Muscle of back (tissue), 11 donors: ENCODE measurements around the gene NAXD. TPM values are rescaled to one million over a fixed set of nuclear protein-coding genes. Genes with fewer than 3 reads are reported as not detected.
"Not testable (repeated sequence)": the region's sequence is repeated elsewhere in the genome, so short reads cannot be mapped to it uniquely, and the experiment has no call there.

Source experiments
- DNase-seq, 3 donors: peaks; one replicate each; pipeline versions ENCODE4 v3.0.0 to v3.0.0-alpha.2; 2013
- polyA plus RNA-seq, 10 donors: library from polyadenylated mRNA; unstranded; fragments of 120-200 nt; gene quantifications; one replicate each; pipeline ENCODE4 v1.2.1, GENCODE V29; 2013; ENCODE audit not compliant: insufficient read length in 10 of 10

Gene NAXD
- polyA plus RNA-seq, 10 donors, result 24.3 to 30.1 (median 27.2) TPM

DNA sequence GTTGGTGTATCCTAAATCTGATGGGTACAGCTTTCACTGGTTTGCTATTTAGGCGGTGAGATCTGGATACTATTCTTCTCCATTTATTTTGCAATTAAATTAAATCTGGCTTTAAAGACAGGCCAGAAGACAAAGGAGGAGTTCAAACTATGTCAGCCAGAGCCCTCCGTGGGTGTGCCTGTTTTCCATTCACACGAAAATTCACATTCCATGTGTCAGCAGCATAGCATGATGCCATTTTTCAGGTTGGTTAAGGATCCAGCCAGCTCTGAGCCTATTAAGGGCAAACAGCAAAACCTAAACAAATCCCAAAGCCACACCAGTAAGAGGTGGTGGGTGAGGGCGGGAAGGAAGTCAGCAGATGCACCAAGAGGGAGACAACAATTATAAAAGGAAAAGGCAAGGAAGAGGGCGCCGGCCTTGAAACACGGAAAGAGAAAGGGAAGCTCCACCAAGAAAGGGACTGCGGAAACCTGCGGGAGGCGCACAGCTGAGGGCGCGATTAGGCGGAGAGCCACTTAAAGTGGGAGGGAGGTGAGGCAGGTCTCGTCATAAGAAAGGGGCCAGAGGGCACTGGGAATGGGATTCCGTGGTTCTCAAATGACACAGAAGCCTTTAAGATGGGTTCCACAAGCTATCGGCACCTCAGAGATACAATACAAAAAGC is 47.6 kb downstream of the NAXD start:
- DNase-seq, result no peak

DNA sequence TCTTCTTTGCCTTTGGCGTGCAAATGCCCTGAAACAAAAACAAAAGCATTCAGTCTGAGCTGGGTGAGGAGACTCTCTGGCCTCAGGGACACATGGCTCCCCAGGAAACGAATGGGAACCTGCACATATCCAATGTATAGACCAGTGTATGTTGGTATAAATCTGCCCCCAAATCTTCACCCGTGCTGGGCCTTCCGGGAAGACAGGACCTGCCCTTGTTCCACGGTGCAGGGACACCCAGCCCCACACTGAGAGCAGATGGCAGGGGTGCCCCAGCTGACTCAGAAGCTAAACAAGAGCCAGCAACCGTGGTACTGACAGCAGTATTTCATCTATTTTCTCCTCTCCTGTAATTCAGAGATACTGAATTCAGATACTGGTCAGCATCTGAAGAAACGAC is 48.1 kb downstream of the NAXD start:
- DNase-seq, result no peak

DNA sequence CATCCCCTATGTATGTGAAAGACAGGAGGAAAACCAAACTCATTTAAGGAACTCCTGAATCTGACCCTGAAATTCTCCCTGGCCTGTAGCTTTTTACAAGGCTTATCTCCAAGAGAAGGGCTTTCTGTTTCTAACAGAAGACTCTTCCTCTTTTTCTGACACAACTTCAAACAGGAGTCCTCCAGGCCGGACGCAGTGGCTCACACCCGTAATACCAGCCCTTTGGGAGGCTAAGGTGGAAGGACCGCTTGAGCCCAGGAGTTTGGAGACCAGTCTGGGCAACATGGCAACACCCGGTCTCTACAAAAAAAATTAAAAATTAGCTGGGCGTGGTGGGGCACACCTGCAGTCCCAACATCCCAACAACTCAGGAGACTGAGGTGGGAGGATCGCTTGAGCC is 48.7 kb downstream of the NAXD start:
- DNase-seq, result no peak

DNA sequence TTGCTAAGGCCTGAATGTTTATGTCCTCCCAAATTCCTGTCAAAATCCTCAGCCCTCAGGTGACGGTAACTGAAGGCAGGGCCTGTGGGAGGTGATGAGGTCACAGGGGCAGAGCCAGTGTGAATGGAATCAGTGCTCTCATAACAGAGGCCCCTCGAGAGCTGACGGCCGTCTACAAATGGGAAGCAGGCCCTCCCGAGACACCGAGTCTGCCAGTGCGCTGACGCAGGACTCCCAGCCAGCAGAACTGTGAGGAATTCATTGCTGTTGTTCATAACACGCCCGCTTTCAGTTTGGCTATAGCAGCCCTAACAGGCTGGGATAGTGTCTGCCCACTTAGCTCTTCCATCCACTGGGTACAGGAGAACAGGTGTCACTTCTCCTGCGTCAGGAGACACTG is 49.3 kb downstream of the NAXD start:
- DNase-seq, result no peak

DNA sequence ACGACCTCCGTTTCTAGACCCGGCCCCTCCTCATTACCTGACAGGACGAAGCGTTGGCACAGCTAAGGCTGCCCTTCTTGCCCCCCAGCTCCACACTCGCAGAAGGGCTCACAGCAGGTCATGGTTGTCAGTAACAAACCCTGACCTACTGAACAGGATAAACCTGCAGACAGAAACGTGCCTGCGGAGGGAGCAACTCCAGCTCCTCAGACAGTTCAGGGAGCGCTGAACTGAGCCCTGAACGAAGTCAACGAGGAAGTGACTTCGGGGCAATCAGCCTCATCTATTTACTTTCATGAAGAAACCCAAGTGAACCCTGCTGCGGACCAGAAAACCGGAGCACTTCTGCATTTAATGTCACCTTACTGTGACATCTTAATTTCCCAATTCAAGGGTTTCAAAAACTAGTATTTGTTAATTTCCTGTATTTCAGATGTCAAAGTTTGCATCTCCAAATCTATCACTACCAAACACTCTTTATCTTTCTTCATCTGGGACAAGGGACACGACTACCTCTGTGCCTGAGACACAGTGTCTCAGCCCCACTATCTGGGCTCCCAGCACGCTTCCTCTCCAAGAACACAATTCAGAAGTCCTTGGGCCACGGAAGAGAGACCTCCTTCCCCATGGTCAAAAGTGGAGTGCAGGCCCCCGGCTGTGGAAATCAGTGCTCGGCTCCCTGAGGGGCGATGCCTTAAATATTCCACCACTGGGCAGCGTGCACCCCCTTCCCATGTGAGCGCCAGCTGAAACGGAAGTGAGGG is 50.3 kb downstream of the NAXD start:
- no peak for DNase-seq

DNA sequence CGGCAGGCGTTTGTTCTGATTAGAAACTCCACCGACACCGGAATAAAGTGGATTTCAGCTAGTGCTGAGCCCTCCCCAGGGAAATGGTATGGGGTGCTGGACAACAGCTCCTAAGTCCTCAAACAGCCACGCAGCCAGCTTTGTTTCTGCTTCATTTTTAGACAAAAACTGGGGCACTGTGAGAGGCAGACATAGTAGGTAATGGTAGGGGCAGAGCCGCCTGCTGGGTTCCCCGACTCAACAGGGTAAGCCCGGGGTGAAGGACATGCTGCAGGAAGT is 50.8 kb downstream of the NAXD start:
- no peak for DNase-seq

DNA sequence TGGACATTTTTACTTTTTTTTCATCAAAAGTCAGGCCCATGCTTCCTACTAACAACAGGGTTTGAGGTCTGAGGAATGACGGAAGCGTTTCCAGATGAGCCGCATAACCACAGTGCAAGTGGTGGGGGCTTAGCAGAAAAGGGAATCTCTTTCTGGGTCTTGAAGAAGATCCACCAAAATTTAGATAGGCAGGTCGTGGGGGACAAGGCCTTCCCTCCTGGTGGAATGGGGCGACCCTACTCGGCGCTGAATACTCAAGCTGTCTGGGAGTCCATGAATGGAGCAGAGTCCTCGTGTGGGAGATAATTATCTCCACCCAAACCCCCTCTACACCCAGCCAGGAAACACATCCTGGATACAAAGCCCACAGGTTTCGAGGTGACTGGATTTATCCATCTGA is 53.7 kb downstream of the NAXD start:
- no peak for DNase-seq

DNA sequence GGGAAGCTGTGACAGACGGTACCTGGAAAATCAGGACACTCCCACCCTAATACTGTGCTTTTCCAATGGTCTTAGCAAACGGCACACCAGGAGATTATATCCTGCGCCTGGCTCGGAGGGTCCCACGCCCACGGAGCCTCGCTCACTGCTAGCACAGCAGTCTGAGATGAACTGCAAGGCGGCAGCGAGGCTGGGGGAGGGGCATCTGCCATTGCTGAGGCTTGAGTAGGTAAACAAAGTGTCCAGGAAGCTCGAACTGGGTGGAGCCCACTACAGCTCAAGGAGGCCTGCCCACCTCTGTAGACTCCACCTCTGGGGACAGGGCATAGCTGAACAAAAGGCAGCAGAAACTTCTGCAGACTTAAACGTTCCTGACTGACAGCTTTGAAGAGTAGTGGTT is 54.5 kb downstream of the NAXD start:
- DNase-seq, result not testable (repeated sequence)

DNA sequence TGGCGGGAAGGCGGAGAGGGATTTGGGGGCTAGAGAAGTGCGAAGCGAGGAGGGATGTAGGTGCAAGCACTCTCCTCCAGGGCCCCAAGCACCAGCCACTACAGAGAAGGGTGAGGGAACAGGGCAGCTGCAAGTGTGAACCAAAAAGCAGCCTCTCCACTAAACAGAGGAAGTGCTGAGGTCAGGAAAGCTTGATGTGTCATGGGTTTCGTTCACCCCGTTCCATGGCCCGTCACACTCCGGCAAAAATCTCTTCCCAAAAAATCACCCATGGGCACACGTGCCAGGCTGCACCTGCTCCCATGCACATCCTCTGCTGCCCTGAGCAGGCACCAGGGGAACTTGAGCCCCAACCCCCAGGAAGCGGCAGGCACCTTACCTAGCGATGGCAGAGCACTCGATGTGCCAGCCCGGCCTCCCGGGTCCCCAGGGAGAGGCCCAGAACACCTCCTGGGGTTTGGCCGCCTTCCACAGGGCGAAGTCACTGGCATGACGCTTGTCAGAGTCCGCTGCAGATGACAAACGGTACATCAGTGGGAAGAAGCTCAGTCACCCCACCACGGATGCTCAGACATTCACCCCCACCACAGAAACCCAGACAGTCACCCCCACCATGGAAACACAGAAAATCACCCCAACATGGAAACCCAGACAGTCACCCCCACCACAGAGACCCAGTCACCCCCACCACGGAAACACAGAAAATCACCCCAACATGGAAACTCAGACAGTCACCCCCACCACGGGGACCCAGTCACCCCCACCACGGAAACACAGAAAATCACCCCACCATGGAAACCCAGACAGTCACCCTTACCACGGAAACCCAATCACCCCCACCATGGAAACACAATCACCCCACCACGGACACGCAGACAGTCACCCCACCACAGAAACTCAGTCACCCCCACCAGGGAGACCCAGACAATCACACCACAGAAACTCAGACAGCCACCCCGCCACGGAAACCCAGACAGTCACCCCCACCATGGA is 61.5 kb downstream of the NAXD start:
- peak in 1 of 3 donors; percentile 13 for DNase-seq

DNA sequence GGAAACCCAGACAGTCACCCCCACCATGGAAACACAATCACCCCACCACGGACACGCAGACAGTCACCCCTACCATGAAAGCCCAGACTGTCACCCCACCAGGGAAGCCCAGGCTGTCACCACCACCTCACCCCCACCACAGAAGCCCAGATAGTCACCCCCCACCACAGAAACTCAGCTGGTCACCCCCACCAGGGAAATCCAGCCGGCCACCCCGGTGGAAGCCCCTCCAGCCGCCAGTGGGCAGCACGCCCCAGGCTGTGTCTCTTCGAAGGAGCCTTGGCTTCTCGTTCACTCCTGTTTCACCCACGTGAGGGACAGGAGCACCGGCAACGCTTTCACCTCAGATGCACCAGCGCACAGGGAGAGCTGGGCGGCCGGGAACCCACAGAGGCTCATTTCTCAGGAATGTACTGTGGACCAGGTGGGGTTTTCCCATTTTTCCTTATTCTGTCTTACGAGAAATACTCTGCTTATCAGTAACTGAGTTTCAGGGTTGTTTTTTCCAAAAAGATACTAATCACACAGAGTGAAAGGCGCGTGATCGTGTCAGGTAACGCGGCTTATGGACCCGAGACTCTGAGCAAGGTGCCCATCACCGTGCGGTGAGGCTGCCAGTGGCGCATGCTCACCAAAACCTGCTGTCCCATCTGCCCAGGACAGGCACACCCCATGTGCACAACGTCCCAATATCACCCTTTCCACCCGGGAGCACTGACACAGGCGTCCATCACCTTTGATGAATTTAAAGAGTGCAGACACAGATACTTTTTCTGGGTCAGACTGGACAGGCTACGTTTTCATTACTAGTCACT is 62.6 kb downstream of the NAXD start:
- DNase-seq, result no peak

DNA sequence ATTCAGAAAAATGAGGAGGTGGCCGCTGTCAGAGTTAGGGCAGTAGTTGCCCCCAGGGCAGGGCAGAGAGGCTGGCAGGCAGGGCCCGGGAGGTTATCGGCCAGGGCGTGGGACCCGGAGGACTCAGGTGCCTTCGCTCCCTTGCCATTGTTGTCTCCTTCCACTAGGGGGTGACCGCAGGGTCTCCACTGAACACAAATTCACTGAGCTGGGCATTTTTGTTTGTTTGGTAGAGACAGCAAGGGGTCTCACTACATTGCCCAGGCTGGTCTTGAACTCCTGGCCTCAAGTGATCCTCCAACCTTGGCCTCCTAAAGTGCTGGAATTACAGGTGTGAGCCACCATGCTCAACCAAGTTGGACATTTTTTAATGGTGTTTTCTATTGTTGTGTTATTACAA is 65.5 kb downstream of the NAXD start:
- DNase-seq, result no peak

DNA sequence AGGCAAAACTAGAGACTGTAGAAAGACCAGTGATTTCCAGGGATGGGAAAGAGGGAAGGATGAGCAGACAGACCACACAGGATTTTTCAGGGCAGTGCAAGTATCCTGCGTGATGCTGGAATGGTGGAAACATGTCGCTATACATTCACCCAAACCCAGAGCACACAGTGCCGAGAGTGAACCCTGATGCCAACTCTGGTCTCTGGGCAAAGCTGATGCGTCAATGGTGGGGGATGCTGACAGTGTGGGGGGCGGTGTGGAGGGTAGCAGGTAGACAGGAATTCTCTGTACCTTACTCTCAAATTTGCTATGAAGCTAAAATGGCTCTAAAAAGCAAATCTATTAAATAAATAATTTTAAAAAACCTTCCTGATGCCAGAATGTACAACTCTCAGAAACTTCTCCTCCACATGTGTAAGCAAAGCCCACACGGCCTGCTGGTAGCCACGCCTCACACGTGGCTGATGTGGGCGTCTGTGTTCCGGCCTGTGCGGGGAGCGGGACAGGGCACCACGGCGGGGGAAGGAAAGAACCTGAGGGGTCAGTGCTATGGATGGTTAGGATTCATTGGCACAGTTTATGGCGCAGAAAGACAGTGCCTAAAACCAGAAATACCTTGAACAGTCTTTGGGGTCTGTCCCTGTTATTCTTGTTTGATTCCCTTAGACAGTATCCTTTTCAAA is 66.7 kb downstream of the NAXD start:
- no peak for DNase-seq

DNA sequence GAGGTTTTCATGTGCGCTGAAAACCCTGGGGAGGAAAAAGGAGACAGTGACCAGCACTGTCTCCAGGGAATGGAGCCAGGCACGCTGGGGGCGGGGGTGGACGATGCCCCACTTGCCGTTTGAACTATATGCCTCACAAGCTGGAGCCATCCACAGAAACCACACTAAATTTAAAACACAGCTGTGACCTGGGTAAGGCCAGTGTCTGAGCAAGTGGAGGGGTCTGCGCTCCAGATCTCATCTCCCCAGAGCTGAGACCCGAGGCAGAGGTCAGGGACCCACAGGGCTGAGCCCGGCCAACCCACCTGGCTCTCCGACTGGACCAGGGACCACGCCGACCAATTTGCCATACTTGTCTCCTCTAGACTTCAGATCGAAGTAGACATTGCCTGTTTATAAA is 67.4 kb downstream of the NAXD start:
- DNase-seq, result no peak

DNA sequence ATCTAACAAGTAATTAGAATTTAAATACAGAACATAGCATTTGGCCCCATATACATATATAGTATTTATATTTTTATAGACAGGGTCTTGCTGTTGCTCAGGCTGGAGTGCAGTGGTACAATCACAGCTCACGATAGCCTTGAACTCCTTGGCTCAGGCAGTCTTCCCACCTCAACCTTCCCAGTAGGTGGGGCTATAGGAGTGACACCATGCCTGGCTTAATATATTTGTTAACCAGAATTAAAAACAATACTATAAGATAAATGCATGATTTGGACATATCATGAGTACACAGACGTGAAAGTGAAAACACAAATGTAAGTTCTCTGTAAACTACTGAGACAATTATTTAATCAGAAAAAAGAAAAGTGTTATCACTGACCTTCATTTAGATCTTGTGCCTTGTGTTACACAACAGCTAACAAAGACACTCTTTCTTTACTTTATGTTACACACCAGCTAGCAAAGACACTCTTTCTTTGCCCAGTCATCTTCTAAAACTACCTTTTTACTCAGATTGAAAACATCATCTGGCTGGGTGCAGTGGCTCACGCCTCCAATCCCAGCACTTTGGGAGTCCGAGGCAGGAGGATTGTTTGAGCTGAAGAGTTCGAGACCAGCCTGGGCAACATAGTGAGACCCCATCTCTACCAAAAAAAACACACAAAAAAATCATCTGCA is 68.0 kb downstream of the NAXD start:
- DNase-seq, result no peak

DNA sequence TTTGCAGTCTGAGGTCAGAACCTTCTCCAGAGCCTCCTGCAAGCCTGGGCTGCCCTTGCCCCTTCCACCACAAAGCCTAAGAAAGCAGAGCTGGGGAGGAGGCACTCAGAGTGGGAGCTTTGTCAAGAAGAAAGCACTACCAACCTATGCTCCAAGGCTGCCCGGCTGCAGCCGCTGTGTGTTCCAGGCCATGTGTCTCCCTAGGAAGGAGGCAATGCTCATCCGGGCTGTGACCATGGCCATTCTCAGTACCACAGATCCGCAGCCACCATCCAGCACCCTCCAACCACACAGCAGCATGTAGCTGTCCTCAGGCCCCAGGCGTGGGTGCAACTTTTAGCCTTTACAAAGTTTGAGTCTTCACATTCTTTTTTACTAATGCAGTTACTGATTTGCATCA is 68.6 kb downstream of the NAXD start:
- no peak for DNase-seq

DNA sequence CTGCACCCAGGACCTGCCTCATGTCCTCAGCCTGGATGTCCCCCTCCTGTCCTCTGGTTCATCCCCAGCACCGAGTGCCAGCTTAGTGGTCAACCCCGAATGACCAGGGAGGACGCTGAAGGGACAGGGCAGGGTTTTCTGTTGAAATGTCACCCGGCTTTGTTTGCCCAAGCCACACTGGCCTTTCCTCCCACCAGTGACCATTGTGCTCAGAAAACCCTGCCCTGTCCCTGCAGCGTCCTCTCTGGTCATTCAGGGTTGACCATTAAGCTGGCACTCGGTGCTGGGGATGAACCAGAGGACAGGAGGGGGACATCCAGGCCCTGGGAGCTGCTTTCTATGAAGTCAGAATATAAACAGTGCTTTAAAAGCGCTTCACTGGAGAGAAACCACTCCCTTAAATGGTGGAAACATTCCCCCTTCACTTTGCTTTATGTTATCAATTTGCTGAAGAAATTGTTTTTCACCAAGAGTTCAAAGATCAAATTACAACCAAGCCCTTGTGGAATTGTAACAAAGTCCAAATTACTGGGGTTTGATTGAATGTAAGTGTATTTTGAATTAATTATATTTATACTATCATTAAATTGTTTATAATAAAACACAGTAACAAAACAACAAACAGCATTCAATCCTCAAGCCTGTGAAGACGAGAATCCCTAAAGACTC is 69.2 kb downstream of the NAXD start:
- no peak for DNase-seq

DNA sequence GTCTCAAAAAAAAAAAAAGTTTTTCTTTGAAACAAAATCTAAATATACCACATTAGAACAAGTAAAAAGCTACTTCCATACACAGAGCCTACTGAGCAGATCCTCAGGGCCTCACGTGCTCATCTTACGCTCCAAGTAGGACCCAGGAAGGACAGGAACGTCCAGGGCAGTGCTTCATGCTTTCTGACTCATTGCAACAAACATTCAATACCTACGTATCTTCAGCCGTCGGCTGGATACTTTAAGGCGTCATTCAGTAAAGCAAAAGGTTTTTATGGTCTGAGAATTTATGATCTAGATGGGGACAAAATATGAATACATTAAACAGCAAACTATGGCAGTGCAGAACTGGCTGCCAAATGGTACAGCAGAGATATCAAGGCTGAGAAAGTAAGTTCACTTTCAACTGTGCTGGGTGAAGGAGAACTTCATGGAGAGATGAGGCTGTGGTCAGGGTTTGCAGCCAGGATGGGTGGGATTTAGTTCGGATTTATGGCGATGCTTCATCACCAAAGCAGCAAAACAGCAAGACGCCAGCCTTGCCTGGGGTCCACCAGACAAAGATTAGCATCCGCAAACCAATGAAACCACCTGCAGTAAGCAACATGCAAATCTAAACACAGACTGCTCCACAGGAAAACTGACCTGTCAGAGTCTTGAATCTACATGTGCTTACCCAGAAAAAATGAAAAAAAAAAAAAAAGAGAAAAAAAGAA is 70.1 kb downstream of the NAXD start:
- DNase-seq, result no peak

DNA sequence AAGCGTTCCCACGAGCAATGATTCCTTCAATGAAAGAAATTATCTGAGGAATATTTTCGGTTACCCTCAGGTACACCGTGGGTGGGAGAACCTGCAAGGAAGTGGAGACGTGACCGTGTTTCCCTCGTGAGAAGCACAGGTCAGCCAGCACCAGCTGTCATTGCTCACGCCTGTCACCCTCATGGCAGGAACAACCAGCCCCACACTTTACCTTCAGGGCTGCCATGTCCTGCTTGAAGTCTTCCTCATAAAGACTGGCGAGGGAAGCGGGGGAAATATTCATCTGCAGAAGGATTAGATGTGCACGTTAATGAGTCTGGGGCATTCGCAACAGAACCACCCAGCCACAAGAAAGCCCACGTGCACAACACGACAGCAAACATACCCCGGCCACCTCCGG is 72.4 kb downstream of the NAXD start:
- DNase-seq, result no peak

DNA sequence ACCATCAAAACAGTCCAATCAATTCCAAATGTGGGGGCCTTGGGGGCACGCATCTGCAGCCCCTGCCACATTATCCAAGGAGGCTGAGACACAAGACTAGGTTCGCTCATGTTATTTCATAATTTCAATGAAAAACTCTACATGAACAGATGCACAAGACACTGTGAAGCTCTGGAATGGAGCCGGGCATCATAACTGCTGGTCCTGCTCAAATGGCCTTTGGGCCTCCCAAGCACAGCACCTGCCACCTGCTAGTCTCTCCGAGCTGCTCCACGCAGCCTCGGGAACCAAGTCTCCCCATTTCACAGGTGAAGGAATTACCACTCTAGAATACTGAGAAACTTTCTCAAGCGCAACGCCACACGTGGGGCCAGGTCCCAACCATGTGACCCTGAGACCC is 73.7 kb downstream of the NAXD start:
- no peak for DNase-seq
